ENCODE results near the gene APOL6.

APOL6 gene

DNA sequence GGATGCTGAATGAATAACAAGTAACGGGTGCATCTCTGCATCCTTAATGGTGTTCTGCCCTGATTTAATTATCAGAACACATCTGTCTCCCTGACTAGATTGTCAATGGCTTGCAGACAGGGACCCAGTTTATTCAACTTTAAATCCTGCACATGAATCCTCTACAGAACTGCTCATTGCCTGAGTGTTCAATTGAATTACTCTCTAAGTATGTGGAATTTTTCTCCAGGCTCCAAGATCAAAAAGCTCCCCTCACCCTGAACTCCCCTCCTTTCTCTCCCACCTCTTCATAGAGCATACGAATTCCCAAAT lies 42.9 kb upstream of the APOL6 start:
- no peak for DNase-seq (ENCODE audit: low spot score)
- TF ChIP-seq, protein P1, sequence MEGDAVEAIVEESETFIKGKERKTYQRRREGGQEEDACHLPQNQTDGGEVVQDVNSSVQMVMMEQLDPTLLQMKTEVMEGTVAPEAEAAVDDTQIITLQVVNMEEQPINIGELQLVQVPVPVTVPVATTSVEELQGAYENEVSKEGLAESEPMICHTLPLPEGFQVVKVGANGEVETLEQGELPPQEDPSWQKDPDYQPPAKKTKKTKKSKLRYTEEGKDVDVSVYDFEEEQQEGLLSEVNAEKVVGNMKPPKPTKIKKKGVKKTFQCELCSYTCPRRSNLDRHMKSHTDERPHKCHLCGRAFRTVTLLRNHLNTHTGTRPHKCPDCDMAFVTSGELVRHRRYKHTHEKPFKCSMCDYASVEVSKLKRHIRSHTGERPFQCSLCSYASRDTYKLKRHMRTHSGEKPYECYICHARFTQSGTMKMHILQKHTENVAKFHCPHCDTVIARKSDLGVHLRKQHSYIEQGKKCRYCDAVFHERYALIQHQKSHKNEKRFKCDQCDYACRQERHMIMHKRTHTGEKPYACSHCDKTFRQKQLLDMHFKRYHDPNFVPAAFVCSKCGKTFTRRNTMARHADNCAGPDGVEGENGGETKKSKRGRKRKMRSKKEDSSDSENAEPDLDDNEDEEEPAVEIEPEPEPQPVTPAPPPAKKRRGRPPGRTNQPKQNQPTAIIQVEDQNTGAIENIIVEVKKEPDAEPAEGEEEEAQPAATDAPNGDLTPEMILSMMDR (IDR thresholded peaks at IDR 0.05; ENCODE audit: extremely low read depth, missing control alignments), result no peak

DNA sequence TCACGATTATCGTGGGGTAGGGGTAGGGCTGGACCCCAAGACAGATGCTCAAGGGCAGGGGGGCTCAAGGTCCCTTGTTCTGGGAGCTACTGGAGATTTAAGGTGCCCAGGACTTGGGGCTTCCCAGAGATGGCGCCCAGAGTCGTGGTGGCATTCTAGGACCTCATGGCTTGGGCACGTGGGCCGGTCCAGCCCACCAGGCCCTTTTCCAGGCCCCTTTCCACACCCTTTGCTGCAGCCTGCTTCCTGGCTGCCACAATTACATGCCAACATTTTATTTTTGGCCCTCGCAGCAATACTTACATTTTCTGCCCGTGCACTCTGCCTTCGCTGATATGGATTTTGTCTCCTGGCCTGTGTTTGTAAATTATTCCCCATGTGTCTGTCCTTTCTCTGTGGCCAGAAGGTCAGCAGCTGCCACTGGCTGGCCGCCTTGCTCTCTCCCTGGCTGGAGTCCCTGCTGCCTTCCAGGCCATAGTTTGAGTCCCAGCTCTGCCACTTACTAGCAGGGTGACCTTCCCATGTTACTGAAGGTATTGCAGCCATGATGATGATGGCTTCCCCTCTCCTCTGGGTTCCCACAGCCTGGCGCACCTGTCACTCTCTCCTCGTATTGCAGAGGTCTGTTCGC lies 42.3 kb upstream of the APOL6 start:
- DNase-seq (ENCODE audit: low spot score), result no peak
- TF ChIP-seq, protein P1 (IDR thresholded peaks at IDR 0.05; ENCODE audit: extremely low read depth, missing control alignments), result no peak

DNA sequence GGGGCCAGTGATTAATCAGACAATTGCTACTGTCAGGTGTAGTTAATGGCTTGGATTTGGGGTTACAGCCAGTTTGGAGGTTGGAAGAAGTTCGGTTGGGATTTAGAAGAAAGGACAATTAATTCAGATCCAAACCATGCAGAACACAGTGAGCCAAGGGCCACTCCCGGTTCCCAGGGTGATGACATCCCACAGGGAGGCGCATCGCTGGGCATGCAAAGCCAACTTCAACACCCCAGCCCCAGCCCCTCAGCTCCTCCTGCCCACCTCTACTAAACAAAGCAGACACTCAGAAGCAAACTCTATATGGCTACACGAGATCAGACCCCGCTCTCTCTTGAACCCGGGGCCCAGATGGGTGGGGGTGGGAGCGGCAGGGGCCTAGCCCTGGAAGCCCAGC lies 41.3 kb upstream of the APOL6 start:
- TF ChIP-seq, protein P1 (IDR thresholded peaks at IDR 0.05; ENCODE audit: extremely low read depth, missing control alignments), result no peak
- no peak for DNase-seq (ENCODE audit: low spot score)

DNA sequence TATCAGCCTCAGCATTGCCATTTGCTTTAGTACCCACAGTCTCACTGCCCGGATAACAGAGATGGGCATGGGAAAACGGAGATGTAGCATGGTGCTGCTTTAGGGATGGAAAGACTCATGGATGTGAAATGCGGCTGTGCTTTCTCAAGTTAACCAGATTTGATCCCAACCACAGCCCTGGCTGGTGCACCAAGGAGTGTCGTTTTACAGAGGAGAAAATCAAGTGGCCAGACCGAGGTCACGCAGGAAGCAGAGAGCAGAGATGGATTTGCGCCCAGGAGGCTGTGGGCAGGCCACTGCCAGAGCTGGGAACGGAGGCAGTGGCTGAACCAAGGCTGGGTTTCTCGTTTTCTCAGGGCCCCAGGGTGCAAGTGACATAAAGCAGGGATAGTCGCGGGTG lies 40.2 kb upstream of the APOL6 start:
- TF ChIP-seq, protein P1 (IDR thresholded peaks at IDR 0.05; ENCODE audit: extremely low read depth, missing control alignments), result no peak
- DNase-seq (ENCODE audit: low spot score), result no peak

GRCh38 chr22:35609261-35609660 lies 39.0 kb upstream of the APOL6 start:
- TF ChIP-seq, protein P1 (IDR thresholded peaks at IDR 0.05; ENCODE audit: extremely low read depth, missing control alignments), result no peak
- no peak for DNase-seq (ENCODE audit: low spot score)

DNA sequence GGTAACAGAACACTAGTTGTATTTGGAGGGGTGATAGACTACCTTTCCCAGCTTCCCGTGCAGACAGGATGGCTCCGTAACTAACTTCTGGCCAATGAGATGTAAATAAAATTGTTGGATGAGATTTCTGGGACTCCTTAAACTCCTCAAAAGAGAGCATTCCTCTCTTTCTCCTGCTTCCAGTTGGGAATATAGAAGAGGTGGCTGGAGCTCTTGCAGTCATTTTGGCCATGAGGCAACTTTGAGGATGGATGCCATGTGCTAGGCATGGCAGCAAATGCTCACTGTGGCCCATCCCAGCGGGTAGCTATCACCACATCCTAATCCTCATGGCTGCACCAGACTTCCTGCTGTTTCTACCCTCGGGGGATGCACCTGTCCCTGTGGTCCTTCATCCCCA lies 38.5 kb upstream of the APOL6 start:
- no peak for DNase-seq (ENCODE audit: low spot score)
- TF ChIP-seq, protein P1 (IDR thresholded peaks at IDR 0.05; ENCODE audit: extremely low read depth, missing control alignments), result no peak

GRCh38 chr22:35610741-35611140 lies 37.5 kb upstream of the APOL6 start:
- TF ChIP-seq, protein P1 (IDR thresholded peaks at IDR 0.05; ENCODE audit: extremely low read depth, missing control alignments), result no peak
- DNase-seq (ENCODE audit: low spot score), result no peak
